NOMO-1 treated with DMSO at 0.1 percent for 48 hours (cell line): ENCODE measurements around the gene CRISP3.
"Not testable (repeated sequence)": the region's sequence is repeated elsewhere in the genome, so short reads cannot be mapped to it uniquely, and the experiment has no call there.

ENCODE experiments used
- DNase-seq: peaks from one replicate; lab custom pipeline; 2025; ENCODE audit not compliant: unreplicated experiment; lab: John Stamatoyannopoulos, UW

Gene CRISP3, protein sequence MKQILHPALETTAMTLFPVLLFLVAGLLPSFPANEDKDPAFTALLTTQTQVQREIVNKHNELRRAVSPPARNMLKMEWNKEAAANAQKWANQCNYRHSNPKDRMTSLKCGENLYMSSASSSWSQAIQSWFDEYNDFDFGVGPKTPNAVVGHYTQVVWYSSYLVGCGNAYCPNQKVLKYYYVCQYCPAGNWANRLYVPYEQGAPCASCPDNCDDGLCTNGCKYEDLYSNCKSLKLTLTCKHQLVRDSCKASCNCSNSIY

DNA sequence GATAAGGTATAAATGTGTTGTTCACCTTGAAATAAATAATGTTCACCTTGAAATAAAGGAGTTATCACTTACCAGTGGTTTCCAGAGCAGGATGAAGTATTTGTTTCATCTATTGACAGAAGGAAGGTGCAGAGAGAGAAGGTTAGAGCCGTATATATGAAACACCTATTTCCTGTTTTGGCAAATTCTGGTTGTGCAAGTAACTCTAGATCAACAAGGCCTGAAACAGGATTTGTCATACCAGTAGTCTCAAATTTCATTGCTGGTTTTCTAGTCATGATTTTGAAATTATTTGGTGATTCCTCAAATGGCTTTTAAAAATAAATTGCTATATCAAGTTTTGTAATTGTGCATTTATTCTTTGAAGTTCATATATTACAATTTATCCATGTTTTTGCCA, at the start of gene CRISP3:
Gene CRISP3 (minus strand): TSS at position 130 of the 400 bp plus-strand sequence. CDS start 21 bp downstream, at position 109.
- no peak for DNase-seq

DNA sequence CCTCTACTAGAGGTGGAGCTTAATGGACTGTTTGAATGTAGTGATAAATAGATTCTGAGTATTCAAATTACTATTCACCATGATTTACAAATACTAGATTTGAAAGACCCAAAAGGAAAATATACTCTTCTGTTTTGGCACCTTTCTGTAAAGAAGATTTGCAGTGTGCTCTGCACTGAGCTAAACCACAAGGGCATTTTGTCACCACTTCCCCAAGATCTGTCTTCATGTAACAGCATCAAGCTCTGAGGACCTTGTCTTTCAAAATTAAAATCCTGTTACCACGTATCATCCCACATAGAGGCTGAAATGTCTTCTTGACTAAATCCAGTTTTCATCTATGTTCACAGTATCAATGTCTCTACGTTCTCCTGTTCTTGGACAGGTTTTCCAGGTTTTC, 46.2 kb upstream of the CRISP3 start:
- DNase-seq, result no peak

DNA sequence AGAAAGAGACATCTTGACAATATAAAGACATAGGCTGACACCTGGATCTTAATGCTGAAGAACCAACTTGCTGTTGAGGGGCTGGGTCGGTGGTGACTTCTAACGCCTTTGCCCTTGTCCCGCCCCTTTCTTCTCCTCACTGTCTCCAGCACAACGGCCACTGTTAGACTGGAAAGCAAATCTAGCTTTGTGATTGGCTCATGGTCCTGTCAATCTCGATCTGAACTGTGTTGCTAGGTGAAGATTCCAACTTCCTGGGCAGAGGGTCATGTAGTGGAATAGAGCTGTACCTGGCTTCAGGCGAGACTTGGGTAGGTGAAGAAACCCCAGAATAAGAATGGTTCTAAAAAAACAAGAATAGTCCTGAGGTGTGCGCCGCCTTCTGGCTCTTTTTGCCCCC, 43.0 kb upstream of the CRISP3 start, which contains the start of gene PGK2:
Gene PGK2 (minus strand): TSS at position 110 of the 400 bp plus-strand sequence. CDS start 98 bp downstream, at position 12.
- DNase-seq, result no peak

DNA sequence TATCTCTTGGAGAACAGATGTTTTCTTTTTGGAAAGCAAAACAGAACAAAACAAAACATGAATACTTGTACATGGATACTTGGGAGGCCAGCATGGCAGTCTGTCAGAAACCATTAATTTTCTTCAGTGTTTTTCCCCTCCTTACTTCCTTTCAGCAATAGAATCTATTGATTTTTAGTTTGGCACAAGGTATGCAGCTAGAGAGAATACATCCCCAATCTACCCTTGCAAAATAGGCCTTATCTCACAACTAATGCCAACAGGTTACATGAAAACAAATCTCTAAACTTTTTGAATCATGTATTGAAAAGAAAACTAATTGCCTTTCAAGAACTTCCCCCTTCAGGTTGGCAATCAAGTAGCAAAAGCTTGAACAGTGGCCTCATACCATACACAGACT, 40.1 kb upstream of the CRISP3 start:
- no peak for DNase-seq

DNA sequence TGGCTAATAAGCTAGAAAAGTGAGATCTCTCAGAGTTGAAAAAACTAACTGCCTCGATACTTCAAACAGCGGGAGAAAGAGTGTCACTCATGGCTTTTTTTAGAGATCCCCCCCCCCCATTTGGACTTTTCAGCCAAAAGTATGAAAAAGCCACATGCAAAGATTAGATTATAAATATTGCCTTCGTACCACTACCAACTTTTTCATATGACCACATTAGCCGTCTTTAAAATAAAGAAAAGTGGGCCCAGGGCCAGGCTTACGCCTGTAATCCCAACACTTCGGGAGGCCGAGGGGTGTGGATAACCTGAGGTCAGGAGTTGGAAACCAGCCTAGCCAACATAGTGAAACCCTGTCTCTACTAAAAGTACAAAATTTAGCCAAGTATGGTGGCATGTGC, 38.5 kb upstream of the CRISP3 start:
- no peak for DNase-seq

DNA sequence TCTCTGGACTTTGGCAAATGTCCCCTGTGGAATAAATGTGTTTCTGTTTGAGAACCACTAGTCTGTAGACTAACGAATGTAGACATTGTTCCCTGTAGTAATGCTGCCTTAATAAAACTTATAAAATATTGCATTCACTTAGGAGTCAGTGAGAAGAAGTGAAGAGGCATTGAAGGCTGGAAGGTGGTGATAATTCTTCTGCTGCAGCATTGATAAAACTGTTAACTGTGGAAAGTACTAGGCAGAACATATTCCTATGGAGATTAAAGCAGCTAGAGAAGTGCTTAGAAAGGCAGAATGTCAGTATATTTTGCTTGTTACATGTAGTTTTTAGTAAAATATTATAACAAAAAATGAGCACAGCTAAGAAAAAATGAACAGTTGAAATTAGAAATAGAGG, 38.1 kb upstream of the CRISP3 start:
- DNase-seq, result no peak

DNA sequence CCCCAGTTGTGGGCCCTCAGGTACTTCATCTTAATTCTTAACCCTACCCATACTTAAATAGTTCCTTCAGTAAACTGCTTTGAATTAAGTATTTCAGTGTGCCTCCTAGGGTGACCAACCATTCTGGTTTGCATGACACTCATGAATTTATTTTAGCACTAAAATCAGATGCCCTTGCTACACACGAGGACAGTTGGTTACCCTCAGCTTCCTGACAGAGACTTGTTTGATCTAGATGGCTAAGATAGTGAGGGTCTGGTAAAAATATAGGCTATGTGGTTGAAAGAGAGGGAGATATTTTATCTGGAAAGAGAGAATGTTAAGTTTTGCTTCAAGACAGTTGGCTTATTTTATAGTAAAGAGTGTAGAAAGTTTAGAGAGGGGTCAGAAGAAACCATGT, 32.3 kb upstream of the CRISP3 start:
- no peak for DNase-seq

DNA sequence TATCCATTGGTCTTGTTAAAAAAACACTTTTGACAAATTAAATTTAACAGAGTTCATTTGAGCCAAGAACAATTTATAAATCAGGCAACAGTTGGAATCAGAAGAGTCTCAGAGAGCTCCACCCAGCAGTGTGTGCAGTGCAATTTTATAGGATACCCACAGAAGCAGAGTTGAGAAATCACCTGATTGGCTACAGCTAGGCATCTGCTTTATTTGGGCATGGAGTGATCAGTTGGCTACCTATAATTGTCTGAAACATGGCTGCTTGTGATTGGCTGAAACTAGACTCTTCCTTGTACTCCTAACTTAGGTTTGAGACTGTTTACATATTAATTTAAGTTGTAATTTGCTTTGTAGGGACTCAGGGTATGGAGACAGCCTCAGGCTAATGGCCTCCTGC, 30.9 kb upstream of the CRISP3 start:
- DNase-seq, result no peak

DNA sequence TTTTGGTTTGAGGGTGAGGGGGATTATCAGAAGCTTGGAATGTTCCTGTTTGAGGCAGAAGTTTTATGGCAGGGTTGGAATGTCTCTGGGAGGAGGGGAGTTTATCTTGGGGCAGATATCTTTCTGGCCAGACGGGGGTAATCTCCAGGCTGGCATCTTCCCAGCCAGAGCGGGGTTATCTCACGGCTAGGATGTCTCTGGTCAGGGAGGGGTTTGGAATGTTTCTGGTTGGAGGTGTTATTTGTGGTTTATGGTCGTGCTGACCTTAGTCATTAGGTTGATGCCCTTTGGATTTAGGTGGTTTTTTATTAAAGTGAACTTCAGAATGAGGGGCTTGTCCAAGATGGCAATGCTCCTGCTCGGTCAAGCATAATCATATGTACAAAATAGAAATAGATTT, 28.1 kb upstream of the CRISP3 start:
- no peak for DNase-seq

DNA sequence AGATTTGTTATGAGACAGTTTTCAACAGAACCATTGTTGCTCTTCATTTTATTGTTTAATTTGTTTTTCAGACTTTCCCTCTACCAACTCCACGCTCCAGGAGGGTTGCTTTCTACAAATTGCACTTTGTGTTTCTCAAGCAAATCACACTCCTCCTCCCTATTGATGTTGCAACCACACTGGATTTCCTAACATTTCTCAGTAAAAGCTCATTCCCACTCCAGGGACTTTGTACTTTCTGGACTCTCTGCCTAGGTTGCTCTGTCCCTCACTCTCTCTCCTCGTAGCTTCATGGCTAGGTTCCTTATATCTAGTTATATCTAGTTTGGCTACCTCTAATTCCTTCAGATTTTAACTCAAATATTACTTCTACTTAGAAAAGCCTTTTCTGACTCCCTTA, 22.6 kb upstream of the CRISP3 start:
- DNase-seq, result no peak

DNA sequence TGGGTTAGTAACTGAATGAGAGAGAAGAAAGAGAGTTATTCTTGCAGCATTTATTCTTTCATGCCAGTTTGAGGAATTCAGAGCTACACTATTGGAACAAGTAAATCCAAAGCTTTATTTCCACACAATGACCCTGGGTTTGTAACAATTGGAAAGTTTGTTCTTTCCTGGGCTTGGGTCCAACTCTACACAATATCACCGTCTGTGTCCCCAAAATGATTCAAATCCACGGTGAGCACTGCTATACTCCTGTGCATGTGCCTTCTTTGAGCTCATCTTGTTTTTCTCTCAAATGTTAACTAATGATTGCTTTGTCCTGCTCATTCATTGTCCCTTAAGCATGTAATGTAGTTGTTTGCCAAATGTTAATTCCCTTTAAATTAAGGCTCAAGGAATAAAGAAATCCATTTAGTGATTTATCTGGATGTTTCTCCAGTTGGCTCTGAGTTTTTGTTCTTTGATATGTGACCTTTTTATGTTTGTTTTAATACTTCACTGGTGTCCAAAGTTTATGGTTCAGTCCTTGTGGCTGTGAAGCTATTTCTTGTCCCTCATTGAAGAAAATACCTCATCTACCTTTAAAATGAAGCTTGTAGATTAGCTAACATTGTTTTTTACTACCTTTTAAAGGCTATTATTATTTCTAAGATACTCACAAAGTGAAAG, 20.5 kb upstream of the CRISP3 start:
- no peak for DNase-seq

DNA sequence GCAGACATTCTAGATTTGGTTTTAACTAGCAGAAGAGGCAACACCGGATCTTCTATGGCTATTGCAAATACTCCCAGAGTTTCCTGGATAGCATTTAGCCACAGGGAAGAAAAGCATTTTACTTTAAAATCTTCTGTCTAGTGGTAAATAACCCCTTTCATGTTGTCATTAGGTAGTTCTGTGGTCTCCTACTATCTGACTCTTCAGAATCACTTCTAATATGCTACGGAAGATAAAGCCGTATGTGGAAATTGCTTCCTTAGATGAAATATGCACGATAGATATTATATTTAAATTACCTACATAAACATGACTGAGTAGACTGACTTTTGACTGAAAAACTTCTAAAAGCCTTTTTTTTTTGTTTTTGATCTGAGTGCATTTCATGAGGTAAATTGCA, 759 bp downstream of the CRISP3 start:
- no peak for DNase-seq

DNA sequence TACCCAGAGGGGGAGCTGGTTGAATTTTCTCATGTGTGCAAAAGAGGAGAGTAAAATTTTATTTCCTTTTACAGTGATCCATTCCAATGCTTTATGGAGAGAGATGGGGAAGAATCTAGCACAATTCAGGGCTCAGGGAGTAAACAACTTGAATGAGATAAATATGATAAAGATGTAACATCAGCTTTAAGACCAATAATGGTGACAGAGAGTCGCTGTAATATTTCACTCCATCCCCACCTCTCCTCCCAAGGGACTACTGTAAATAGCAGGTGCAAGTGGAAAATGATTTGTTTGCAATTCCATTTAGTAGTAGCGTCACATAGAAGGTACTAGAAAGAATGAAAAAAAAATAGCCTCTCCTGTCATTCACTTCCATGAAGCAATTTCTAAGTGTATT, 4.8 kb downstream of the CRISP3 start:
- no peak for DNase-seq

DNA sequence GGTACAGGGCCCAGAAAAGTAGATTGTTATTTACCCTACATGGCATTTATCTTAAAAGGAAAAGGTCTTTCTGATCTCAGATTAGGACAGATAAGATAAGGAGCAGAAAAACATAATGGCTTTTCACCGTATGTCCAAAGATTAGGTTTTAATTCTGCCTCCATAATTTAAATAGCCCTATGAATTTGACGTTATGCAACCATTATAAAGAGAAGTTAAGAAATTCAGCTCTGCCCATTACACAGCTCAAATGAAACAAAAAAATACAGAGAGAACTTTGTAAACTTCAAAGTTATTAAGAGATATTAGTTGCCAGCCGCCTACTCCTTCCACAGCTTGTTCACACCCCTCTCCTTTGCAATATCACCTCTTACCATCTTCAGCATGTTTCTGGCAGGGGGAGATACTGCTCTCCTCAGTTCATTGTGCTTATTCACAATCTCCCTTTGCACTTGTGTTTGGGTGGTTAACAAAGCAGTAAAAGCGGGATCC, 8.1 kb downstream of the CRISP3 start:
- no peak for DNase-seq

DNA sequence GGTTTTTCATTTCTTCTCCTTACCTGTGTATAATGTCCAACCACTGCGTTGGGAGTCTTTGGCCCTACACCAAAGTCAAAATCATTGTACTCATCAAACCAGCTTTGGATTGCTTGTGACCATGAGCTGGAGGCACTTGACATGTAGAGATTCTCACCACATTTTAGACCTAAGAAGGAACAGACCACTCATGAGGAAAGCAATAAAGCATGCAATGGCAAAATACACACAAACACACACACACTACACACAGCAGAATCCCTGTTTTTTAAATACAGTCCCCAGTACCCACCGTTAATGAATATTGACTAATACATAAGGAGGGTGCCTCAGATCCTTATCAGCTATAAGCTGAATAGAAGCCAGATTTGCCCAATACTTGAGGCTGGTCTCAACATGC, 10.5 kb downstream of the CRISP3 start:
- DNase-seq, result no peak

DNA sequence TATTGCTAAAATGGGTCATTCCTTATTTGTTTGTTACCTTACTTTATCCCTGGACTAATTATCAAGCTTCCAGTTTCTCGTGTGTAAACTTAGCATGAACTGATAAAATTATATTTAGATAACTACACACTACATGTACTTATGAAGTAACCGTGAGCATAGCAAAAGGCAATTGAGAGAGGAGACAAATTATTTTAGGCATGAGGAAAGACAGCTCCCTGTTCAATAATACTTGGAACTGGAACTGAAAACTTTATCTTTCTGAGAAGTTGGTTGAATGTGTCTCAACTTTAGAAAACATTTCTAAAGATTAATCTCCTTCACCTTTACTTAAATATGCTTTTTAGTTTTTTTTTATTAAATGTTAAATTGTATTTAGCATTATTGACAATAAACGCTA, 11.4 kb downstream of the CRISP3 start:
- no peak for DNase-seq

DNA sequence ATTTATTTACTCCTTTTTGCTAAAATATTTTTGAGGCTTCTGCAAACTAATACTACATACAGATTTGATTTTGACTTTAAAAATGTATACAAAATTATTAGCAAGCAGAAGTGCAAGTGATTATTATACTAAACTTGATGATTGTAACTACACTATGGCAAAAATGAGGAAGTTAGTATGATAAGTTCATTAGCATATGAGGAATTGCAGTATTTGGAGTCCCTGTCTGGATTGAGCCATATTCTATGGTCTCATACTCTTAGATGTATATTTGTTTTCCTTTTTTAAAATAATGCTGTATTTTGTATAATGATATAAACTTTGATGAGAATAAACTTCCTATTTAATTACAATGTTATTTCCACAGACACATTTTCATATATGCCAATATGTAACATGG, 13.9 kb downstream of the CRISP3 start:
- peak; percentile 4 for DNase-seq

DNA sequence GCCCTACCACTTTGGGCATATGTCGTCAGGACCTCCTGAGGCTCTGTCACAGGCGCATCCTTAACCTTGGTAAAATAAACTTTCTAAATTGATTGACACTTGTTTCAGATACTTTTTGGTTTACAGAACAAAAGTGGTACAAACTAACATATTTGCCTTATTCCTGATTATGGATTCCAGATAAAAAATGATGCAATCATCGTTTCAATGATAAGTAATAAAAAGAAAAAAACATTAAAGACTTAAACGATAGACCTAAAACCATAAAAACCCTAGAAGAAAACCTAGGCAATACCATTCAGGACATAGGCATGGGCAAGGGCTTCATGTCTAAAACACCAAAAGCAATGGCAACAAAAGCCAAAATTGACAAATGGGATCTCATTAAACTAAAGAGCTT, 20.3 kb downstream of the CRISP3 start:
- not testable (repeated sequence) for DNase-seq

DNA sequence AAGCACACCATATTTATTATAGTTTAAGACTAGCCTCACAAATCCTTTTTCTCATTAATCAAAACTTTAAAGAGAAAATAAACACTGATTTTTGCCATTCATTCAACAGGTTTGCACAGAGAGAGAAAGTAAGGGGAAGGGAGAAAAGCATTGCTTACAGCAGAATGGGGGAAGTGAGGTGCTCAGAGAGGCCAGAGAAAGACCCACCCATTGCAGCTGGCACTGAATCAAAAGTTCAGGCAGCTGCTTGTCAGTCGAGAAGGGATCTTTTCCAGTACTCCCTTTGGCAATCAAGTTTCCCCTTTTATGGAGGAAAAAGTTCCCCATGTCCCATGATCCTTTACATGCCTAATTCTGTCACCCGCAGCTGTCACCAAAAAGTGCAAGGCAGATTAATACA, 22.9 kb downstream of the CRISP3 start:
- DNase-seq, result no peak

DNA sequence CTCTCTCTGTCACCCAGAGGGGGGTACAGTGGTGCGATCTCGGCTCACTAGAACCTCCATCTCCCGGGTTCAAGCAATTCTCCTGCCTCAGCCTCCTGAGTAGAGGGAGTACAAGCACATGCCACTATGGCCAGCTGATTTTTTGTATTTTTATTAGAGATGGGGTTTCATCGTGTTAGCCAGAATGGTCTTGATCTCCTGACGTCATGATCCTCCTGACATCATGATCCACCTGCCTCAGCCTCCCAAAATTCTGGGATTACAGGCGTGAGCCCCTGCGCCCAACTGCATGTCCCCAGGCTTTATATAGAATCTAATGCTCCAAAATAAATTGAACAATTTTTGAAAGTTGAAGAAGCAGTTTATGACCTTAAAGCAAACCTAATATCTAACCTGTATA, 23.8 kb downstream of the CRISP3 start:
- DNase-seq, result no peak

DNA sequence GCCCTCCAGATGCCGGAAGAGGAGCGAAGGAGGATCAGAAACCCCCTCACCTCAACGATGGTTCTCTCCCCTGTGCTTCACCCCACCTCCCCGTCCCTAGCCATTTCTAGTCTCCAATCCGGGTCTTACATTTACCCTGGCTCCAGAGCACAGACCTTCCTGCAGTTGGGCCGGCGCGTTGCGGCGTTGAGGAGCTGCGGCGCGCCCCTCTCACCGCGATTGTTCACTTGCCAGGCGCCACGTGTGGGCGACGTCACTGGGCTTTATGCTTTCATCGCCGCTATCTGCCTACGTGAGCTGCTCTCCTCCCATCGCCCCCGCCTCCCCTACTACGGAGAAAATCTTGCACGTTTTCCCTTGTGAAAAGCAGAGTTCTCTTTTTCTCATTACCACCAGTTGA, 30.8 kb downstream of the CRISP3 start, which contains the start of gene CRISP2:
Gene CRISP2 (minus strand): TSS at position 198 of the 400 bp plus-strand sequence. CDS start 4,347 bp downstream, outside the sequence.
- no peak for DNase-seq

DNA sequence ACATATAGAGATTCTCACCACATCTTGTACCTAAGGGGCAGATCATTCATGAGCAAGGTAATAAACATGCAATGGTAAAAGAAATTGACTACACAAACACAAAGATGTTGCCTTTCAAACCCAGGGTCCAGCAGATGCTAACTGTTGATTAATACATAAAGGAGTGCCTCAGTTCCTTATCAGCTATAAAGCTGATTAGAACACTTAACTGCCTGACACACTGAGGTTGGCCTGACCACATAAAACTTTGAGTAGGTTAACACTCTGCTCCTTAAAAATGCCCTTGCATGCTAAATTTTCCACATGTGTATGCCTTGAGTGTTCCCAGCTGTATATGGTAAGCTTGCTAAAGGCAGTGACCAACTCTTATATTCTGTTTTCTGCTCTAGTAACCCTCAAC, 45.7 kb downstream of the CRISP3 start:
- no peak for DNase-seq

DNA sequence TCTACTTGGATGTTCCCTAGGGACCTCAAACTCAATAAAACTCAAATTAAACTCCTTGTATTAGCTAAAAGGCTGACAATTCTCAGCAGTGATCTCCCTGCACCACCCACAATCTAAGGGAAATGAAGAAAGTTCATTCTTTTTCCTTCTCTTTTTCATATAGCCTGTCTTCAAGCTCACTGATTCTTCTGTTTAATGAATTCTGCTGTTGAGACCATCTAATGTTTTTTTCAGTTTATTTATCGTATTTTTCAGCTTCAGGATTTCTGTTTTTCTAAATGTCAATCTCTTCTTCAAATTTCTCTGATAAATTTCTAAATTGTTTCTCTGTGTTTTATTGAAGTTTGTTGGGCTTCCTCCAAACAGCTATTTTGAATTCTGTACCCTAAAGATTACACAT, 50.7 kb downstream of the CRISP3 start:
- DNase-seq, result no peak
